Measurements from ENCODE around the gene GNG13. TPM values are rescaled to one million over a fixed set of nuclear protein-coding genes. Genes with fewer than 3 reads are reported as not detected.

GNG13 gene
- total RNA-seq, 1 donor from 2014 or later = not detected

- no peak for DNase-seq (ENCODE audit: low spot score)
- H4K20me1 ChIP-seq (ENCODE audit: low read depth) = no peaks in the 10 kb centered on the region
- no peaks in the 10 kb centered on the region for H3K79me2 ChIP-seq (ENCODE audit: low read depth)
- no peak overlapping the region for H3K9ac ChIP-seq
- H3K4me1 Mint-ChIP-seq = peaks cover 4% of the 10 kb centered on the region
- no peak overlapping the region for H2AFZ ChIP-seq (replicated peaks)
- H3K27ac Mint-ChIP-seq = no peak overlapping the region
- no peak overlapping the region for H3K27ac ChIP-seq
- no peaks in the 10 kb centered on the region for H3K9me3 ChIP-seq (ENCODE audit: low read depth)
- H3K4me3 Mint-ChIP-seq = no peak overlapping the region
- no peak overlapping the region for H3K4me2 ChIP-seq
- peaks cover 24% of the 10 kb centered on the region for H3K27me3 ChIP-seq
- no peaks in the 10 kb centered on the region for H3K4me1 ChIP-seq
- no peaks in the 10 kb centered on the region for H3K9me3 Mint-ChIP-seq
- peaks cover 8% of the 10 kb centered on the region for H3K27me3 Mint-ChIP-seq (ENCODE audit: insufficient read depth, low read depth)
- TF ChIP-seq CTCF (IDR thresholded peaks at IDR 0.05) = no peak
- TF ChIP-seq EZH2 (IDR thresholded peaks at IDR 0.05) = no peak
- no peak for TF ChIP-seq EZH2phosphoT487 (IDR thresholded peaks at IDR 0.05)
- H3K4me3 ChIP-seq = no peak overlapping the region
- no peaks in the 10 kb centered on the region for H3K36me3 ChIP-seq
- no peaks in the 10 kb centered on the region for H3F3A ChIP-seq (ENCODE audit: low read depth)
- no peaks in the 10 kb centered on the region for H3K36me3 Mint-ChIP-seq
These were observed 25.2 kb downstream of the GNG13 start for GRCh38 chr16:775236-775796.

- H3K4me1 Mint-ChIP-seq = peaks cover 4% of the 10 kb centered on the region
- H3K4me3 Mint-ChIP-seq = no peak overlapping the region
- Histone ChIP-seq H3K9ac (no peak overlapping the region), H3K4me2 (no peak overlapping the region), H3K9me3 (ENCODE audit: low read depth) (no peaks in the 10 kb centered on the region), H3K36me3 (no peaks in the 10 kb centered on the region), H4K20me1 (ENCODE audit: low read depth) (no peaks in the 10 kb centered on the region), H2AFZ (replicated peaks) (no peak overlapping the region), H3K27me3 (peaks cover 16% of the 10 kb centered on the region), H3K79me2 (ENCODE audit: low read depth) (no peaks in the 10 kb centered on the region), H3K4me1 (no peaks in the 10 kb centered on the region), H3F3A (ENCODE audit: low read depth) (no peaks in the 10 kb centered on the region), H3K4me3 (no peak overlapping the region), H3K27ac (no peak overlapping the region)
- no peaks in the 10 kb centered on the region for H3K9me3 Mint-ChIP-seq
- peaks cover 8% of the 10 kb centered on the region for H3K27me3 Mint-ChIP-seq (ENCODE audit: insufficient read depth, low read depth)
- no peak for DNase-seq (ENCODE audit: low spot score)
- H3K36me3 Mint-ChIP-seq = no peaks in the 10 kb centered on the region
- TF ChIP-seq EZH2 (IDR thresholded peaks at IDR 0.05) = no peak
- no peak for TF ChIP-seq CTCF (IDR thresholded peaks at IDR 0.05)
- H3K27ac Mint-ChIP-seq = no peak overlapping the region
These were observed 26.2 kb downstream of the GNG13 start for GRCh38 chr16:774086-775001.

- H3K27ac Mint-ChIP-seq = no peak overlapping the region
- Histone ChIP-seq H3K27ac (no peak overlapping the region), H3K27me3 (peaks cover 5% of the 10 kb centered on the region), H2AFZ (replicated peaks) (no peak overlapping the region), H3K79me2 (ENCODE audit: low read depth) (no peaks in the 10 kb centered on the region), H3K9ac (no peak overlapping the region), H3K36me3 (no peaks in the 10 kb centered on the region), H3K4me1 (no peaks in the 10 kb centered on the region), H3F3A (ENCODE audit: low read depth) (no peaks in the 10 kb centered on the region), H4K20me1 (ENCODE audit: low read depth) (no peaks in the 10 kb centered on the region), H3K9me3 (ENCODE audit: low read depth) (no peaks in the 10 kb centered on the region), H3K4me3 (no peak overlapping the region), H3K4me2 (no peak overlapping the region)
- no peaks in the 10 kb centered on the region for H3K9me3 Mint-ChIP-seq
- no peaks in the 10 kb centered on the region for H3K36me3 Mint-ChIP-seq
- H3K4me1 Mint-ChIP-seq = peaks cover 4% of the 10 kb centered on the region
- H3K4me3 Mint-ChIP-seq = no peak overlapping the region
- H3K27me3 Mint-ChIP-seq (ENCODE audit: insufficient read depth, low read depth) = peaks cover 8% of the 10 kb centered on the region
- no peak for DNase-seq (ENCODE audit: low spot score)
- TF ChIP-seq EZH2phosphoT487 (IDR thresholded peaks at IDR 0.05) = no peak
- no peak for TF ChIP-seq CTCF (IDR thresholded peaks at IDR 0.05)
- no peak for TF ChIP-seq EZH2 (IDR thresholded peaks at IDR 0.05)
These were observed 27.6 kb downstream of the GNG13 start for GRCh38 chr16:772959-773358.
